Measurements from ENCODE around the gene DLEC1.
"Not testable (repeated sequence)": the region's sequence is repeated elsewhere in the genome, so short reads cannot be mapped to it uniquely, and the experiment has no call there.

DLEC1 gene

GRCh38 chr3:38049358-38050126 is 10.5 kb downstream of the DLEC1 start:
- no peak overlapping the region for H3K4me3 ChIP-seq (ENCODE audit: control insufficient read depth, low read depth, low read length)
- TF ChIP-seq, protein P1, sequence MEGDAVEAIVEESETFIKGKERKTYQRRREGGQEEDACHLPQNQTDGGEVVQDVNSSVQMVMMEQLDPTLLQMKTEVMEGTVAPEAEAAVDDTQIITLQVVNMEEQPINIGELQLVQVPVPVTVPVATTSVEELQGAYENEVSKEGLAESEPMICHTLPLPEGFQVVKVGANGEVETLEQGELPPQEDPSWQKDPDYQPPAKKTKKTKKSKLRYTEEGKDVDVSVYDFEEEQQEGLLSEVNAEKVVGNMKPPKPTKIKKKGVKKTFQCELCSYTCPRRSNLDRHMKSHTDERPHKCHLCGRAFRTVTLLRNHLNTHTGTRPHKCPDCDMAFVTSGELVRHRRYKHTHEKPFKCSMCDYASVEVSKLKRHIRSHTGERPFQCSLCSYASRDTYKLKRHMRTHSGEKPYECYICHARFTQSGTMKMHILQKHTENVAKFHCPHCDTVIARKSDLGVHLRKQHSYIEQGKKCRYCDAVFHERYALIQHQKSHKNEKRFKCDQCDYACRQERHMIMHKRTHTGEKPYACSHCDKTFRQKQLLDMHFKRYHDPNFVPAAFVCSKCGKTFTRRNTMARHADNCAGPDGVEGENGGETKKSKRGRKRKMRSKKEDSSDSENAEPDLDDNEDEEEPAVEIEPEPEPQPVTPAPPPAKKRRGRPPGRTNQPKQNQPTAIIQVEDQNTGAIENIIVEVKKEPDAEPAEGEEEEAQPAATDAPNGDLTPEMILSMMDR (conservative IDR thresholded peaks at IDR 0.05; ENCODE audit: control insufficient read depth, insufficient read depth, low read depth, low read length): no peak
- DNase-seq (ENCODE audit: low read depth): no peak

DNA sequence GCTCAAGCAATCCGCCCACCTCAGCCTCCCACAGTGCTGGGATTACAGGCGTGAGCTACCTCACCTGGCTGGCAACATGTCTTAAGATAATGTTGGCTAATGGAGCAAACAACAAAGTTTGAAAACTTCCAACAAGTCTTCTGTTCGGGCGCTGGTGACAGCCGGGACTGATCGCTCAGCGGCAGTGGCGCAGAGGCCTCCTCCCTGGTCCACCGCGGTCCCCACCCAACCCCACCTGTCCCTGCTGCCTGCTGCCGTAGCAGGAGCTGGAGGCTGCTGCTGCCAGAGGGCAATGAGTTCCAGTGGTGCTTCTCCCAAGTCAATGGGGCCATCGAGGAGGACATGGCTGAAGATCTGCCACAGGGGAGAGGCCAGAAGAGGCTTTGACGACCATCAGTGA is 12.1 kb downstream of the DLEC1 start:
- no peak for DNase-seq (ENCODE audit: low read depth)
- no peak overlapping the region for H3K4me3 ChIP-seq (ENCODE audit: control insufficient read depth, low read depth, low read length)
- TF ChIP-seq, protein P1 (conservative IDR thresholded peaks at IDR 0.05; ENCODE audit: control insufficient read depth, insufficient read depth, low read depth, low read length): no peak

DNA sequence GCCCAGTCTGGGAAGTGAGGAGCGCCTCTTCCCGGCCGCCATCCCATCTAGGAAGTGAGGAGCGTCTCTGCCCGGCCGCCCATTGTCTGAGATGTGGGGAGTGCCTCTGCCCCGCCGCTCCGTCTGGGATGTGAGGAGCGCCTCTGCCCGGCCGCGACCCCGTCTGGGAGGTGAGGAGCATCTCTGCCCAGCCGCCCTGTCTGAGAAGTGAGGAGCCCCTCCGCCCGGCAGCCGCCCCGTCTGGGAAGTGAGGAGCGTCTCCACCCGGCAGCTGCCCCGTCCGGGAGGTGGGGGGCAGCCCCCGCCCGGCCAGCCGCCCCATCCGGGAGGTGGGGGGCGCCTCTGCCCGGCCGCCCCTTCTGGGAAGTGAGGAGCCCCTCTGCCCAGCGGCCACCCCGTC is 14.3 kb downstream of the DLEC1 start:
- not testable (repeated sequence) for DNase-seq (ENCODE audit: low read depth); H3K4me3 ChIP-seq (ENCODE audit: control insufficient read depth, low read depth, low read length)

GRCh38 chr3:38053813-38054498 is 14.9 kb downstream of the DLEC1 start:
- DNase-seq (ENCODE audit: low read depth); H3K4me3 ChIP-seq (ENCODE audit: control insufficient read depth, low read depth, low read length): not testable (repeated sequence)

GRCh38 chr3:38054499-38055001 is 15.5 kb downstream of the DLEC1 start:
- DNase-seq (ENCODE audit: low read depth): no peak
- TF ChIP-seq, protein P1 (conservative IDR thresholded peaks at IDR 0.05; ENCODE audit: control insufficient read depth, insufficient read depth, low read depth, low read length): no peak

DNA sequence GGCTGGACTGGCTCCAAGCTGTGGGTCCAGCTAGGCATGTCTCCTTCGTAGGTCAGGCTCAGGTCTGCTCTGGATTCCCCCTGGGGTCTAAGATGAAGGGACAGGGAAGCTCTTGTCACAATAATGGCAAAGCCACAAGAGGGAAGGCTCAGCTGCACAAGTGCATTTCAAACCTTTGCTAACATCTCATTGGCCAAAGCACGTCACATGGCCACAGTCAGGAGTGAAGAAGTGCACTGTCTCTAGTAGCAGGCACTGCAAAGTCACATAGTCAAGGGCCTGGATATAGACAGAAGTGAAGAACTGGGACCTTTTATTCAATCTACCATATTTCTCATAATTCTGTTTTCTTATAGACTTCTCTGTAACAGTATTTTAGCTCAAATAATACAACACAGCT is 20.1 kb downstream of the DLEC1 start:
- TF ChIP-seq, protein P1 (conservative IDR thresholded peaks at IDR 0.05; ENCODE audit: control insufficient read depth, insufficient read depth, low read depth, low read length): no peak
- H3K4me3 ChIP-seq (ENCODE audit: control insufficient read depth, low read depth, low read length): no peak overlapping the region
- DNase-seq (ENCODE audit: low read depth): no peak

More at GRCh38 chr3:38054499-38055001, 15.5 kb downstream of the DLEC1 start:
- H3K4me3 ChIP-seq (ENCODE audit: control insufficient read depth, low read depth, low read length): no peak overlapping the region

DNA sequence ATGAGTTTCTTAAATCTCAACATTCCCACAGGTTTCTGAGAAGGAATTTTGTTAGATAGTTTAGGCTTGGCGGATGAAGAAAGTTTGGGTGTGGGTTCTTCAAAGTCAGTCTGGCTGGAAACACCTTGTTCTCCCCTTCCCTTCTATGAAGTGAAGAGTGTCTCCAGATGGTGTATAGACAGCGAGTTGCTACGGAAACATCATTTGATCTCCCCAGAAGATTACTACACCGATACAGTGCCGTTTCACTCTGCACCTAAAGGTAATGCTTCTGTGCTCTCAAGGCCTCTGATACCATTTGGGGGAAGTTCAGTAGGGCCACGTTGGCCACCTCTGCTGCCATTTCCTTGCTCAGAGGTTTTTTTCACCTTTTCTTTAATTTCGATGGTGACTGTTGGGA is 20.6 kb downstream of the DLEC1 start:
- H3K4me3 ChIP-seq (ENCODE audit: control insufficient read depth, low read depth, low read length): no peak overlapping the region
- DNase-seq (ENCODE audit: low read depth): no peak
- TF ChIP-seq, protein P1 (conservative IDR thresholded peaks at IDR 0.05; ENCODE audit: control insufficient read depth, insufficient read depth, low read depth, low read length): no peak

Data from fibroblast of mammary gland (primary cell).